Smooth muscle cell (in vitro differentiated cells): ENCODE measurements around the gene ISYNA1. TPM values are rescaled to one million over a fixed set of nuclear protein-coding genes. Genes with fewer than 3 reads are reported as not detected.

Source experiments
- DNase-seq: peaks from one replicate; lab custom pipeline; 2025; ENCODE audit not compliant: unreplicated experiment; lab: John Stamatoyannopoulos, UW
- H2AFZ ChIP-seq: fragments of 200-600 bp; sonication (generic); 2 replicates; pipeline ENCODE4 v1.6.0; 2016; ENCODE audit warnings: antibody characterized with exemption, low read depth, mild to moderate bottlenecking
- H3F3A ChIP-seq: fragments of 200-600 bp; sonication (generic); 2 replicates; pipeline ENCODE4 v1.6.0; 2017; ENCODE audit warnings: antibody characterized with exemption, low read depth
- H3K27ac ChIP-seq: fragments of 200-600 bp; sonication (generic); 2 replicates; pipeline ENCODE4 v1.5.1; 2016; ENCODE audit warnings: low read depth, mild to moderate bottlenecking
- H3K27me3 ChIP-seq: fragments of 200-600 bp; sonication (generic); 2 replicates; pipeline ENCODE4 v1.6.1; 2016; ENCODE audit warnings: low read depth, mild to moderate bottlenecking
- H3K36me3 ChIP-seq: fragments of 200-600 bp; sonication (generic); 2 replicates; pipeline ENCODE4 v1.5.1; 2016; ENCODE audit warnings: low read depth
- H3K4me1 ChIP-seq: fragments of 200-600 bp; sonication (generic); 2 replicates; pipeline ENCODE4 v1.5.1; 2016; ENCODE audit warnings: low read depth
- H3K4me2 ChIP-seq: fragments of 200-600 bp; sonication (generic); 2 replicates; pipeline ENCODE4 v1.6.0; 2016; ENCODE audit warnings: mild to moderate bottlenecking
- H3K4me3 ChIP-seq: fragments of 200-600 bp; sonication (generic); 2 replicates; pipeline ENCODE4 v1.5.1; 2016; ENCODE audit warnings: mild to moderate bottlenecking
- H3K79me2 ChIP-seq: fragments of 200-600 bp; sonication (generic); 2 replicates; pipeline ENCODE4 v1.6.0; 2016; ENCODE audit warnings: low read depth, mild to moderate bottlenecking
- H3K9ac ChIP-seq: fragments of 200-600 bp; sonication (generic); 2 replicates; pipeline ENCODE4 v1.6.0; 2016; ENCODE audit warnings: low read depth
- H3K9me3 ChIP-seq: fragments of 200-600 bp; sonication (generic); replicated peaks from 2 replicates; pipeline ENCODE4 v1.5.1; 2016; ENCODE audit warnings: low read depth
- H4K20me1 ChIP-seq: fragments of 200-600 bp; sonication (generic); 2 replicates; pipeline ENCODE4 v1.6.0; 2016; ENCODE audit warnings: low read depth
- CTCF ChIP-seq: fragments of 200-600 bp; sonication (generic); IDR thresholded peaks from 2 replicates; pipeline ENCODE4 v1.5.1; 2017; ENCODE audit warnings: borderline replicate concordance, mild to moderate bottlenecking, antibody characterized with exemption; ENCODE audit not compliant: insufficient read depth, poor library complexity, severe bottlenecking
- WGBS: methylation state at CpG from one replicate; pipeline ENCODE4 v1.1.7; 2016; ENCODE audit warnings: low lambda C conversion rate; 5-methylcytosine and 5-hydroxymethylcytosine counted together
- polyA plus RNA-seq: library from polyadenylated mRNA; unstranded; fragments of >200 nt; fragmentation: Nextera tagmentation; extraction: Ambion mirVana; gene quantifications from 2 replicates; pipeline ENCODE4 v1.2.1, GENCODE V29; 2016
- total RNA-seq: library from RNA; depleted of rRNA; stranded (reverse); fragments of >200 nt; gene quantifications from 2 replicates; pipeline ENCODE4 v1.2.3, GENCODE V29; 2014

ISYNA1 gene
- total and polyA plus RNA-seq, 2 experiments from 2014 or later = 56.9 to 60.1 TPM

GRCh38 chr19:18427743-18428113 lies 10.2 kb downstream of the ISYNA1 start:
- Histone ChIP-seq H3K9ac (no peak overlapping the region), H3K4me1 (peaks cover 29% of the 10 kb centered on the region), H3K27me3 (no peaks in the 10 kb centered on the region), H3F3A (no peaks in the 10 kb centered on the region), H2AFZ (no peak overlapping the region), H3K79me2 (peaks cover 22% of the 10 kb centered on the region), H3K4me3 (no peak overlapping the region), H3K9me3 (no peaks in the 10 kb centered on the region), H3K4me2 (no peak overlapping the region), H3K36me3 (no peaks in the 10 kb centered on the region), H4K20me1 (peaks cover 47% of the 10 kb centered on the region), H3K27ac (no peak overlapping the region)
- DNase-seq = no peak
- 100% methylated on average over 7 of the region's 12 CpGs for WGBS
- TF ChIP-seq CTCF = no peak

- WGBS = 94% methylated on average over 16 of the region's 16 CpGs
These were observed 10.7 kb downstream of the ISYNA1 start for GRCh38 chr19:18427080-18427742.

GRCh38 chr19:18426416-18426767 lies 11.5 kb downstream of the ISYNA1 start:
- peak overlapping the region; percentile 47 for H3K4me2 ChIP-seq
- H2AFZ ChIP-seq = no peak overlapping the region
- DNase-seq = no peak
- no peak overlapping the region for H3K9ac ChIP-seq
- H3K27me3 ChIP-seq = no peaks in the 10 kb centered on the region
- no peaks in the 10 kb centered on the region for H3K9me3 ChIP-seq
- H3K79me2 ChIP-seq = peaks cover 36% of the 10 kb centered on the region
- H3K4me3 ChIP-seq = no peak overlapping the region
- H3K36me3 ChIP-seq = no peaks in the 10 kb centered on the region
- H3K27ac ChIP-seq = peak overlapping the region; percentile 47
- H4K20me1 ChIP-seq = peaks cover 60% of the 10 kb centered on the region
- peaks cover 29% of the 10 kb centered on the region for H3K4me1 ChIP-seq
- no peak for TF ChIP-seq CTCF
- 95% methylated on average over 8 of the region's 8 CpGs for WGBS
- no peaks in the 10 kb centered on the region for H3F3A ChIP-seq

More at GRCh38 chr19:18427080-18427742, 10.7 kb downstream of the ISYNA1 start:
- H4K20me1 ChIP-seq = peaks cover 52% of the 10 kb centered on the region
- peaks cover 29% of the 10 kb centered on the region for H3K4me1 ChIP-seq
- H3K4me2 ChIP-seq = no peak overlapping the region
- H3K36me3 ChIP-seq = no peaks in the 10 kb centered on the region
- no peak overlapping the region for H3K9ac ChIP-seq
- peaks cover 28% of the 10 kb centered on the region for H3K79me2 ChIP-seq
- H3K4me3 ChIP-seq = no peak overlapping the region
- no peak for TF ChIP-seq CTCF
- H3K9me3 ChIP-seq = no peaks in the 10 kb centered on the region
- no peak overlapping the region for H3K27ac ChIP-seq
- DNase-seq = no peak
- no peaks in the 10 kb centered on the region for H3F3A ChIP-seq
- H2AFZ ChIP-seq = no peak overlapping the region
- no peaks in the 10 kb centered on the region for H3K27me3 ChIP-seq
